NB4 (cell line): Measurements from ENCODE around the gene CUL2.

Source experiments
- CTCF ChIP-seq: IDR thresholded peaks from one replicate; pipeline ENCODE4 v1.5.1; 2012; ENCODE audit warnings: low read depth, low read length
- MAX ChIP-seq: IDR thresholded peaks from 2 replicates; pipeline ENCODE4 v1.6.1; 2011; ENCODE audit warnings: low read depth, low read length
- MYC ChIP-seq: IDR thresholded peaks from 2 replicates; pipeline ENCODE4 v1.6.1; 2011; ENCODE audit warnings: low read depth, low read length
- POLR2A ChIP-seq: IDR thresholded peaks from 2 replicates; pipeline ENCODE4 v1.6.1; 2011; ENCODE audit warnings: mild to moderate bottlenecking; ENCODE audit not compliant: insufficient read length; ENCODE audit errors: extremely low read depth

- TF ChIP-seq CTCF, result no peak
- TF ChIP-seq MAX, result no peak
- no peak for TF ChIP-seq POLR2A
- TF ChIP-seq MYC, result no peak
These were observed 123.7 kb downstream of the CUL2 start for GRCh38 chr10:34966451-34966850.
